Activated T-cell treated with anti-CD3 and anti-CD28 coated beads for 1 hour (primary cell): ENCODE results near the gene ACBD4.
A peak's percentile ranks its signal among the peaks of the same experiment; 100 is the strongest.

Experiments used
- DNase-seq: peaks from one replicate; pipeline ENCODE4 v3.0.0-alpha.2; 2020; ENCODE audit warnings: low read depth

ACBD4 gene

GRCh38 chr17:45155483-45155882, 20.0 kb downstream of the ACBD4 start:
- DNase-seq = no peak

- DNase-seq = no peak
Observed at GRCh38 chr17:45156242-45156641, 20.8 kb downstream of the ACBD4 start.

GRCh38 chr17:45160447-45161287, 25.2 kb downstream of the ACBD4 start:
- DNase-seq = peak; percentile 45

GRCh38 chr17:45161288-45162024, 26.0 kb downstream of the ACBD4 start, which contains the start of gene HEXIM2:
Gene HEXIM2, plus strand, starts transcription at chr17:45161875. Its CDS starts 919 bp downstream, at chr17:45162794.
- DNase-seq = peak; percentile 96

- no peak for DNase-seq
Observed at GRCh38 chr17:45162025-45162687, 26.7 kb downstream of the ACBD4 start.

- no peak for DNase-seq
Observed at GRCh38 chr17:45164734-45165269, 29.3 kb downstream of the ACBD4 start.

GRCh38 chr17:45168991-45169752, 33.7 kb downstream of the ACBD4 start:
- no peak for DNase-seq

GRCh38 chr17:45170280-45170930, 34.9 kb downstream of the ACBD4 start:
- no peak for DNase-seq

GRCh38 chr17:45170931-45171337, 35.4 kb downstream of the ACBD4 start:
- DNase-seq = no peak

- DNase-seq = no peak
Observed at GRCh38 chr17:45171338-45172231, 36.1 kb downstream of the ACBD4 start.

GRCh38 chr17:45172232-45172540, 36.7 kb downstream of the ACBD4 start:
- no peak for DNase-seq

- peak; percentile 38 for DNase-seq
Observed at GRCh38 chr17:45172541-45173286, 37.2 kb downstream of the ACBD4 start.

GRCh38 chr17:45175759-45176115, 40.2 kb downstream of the ACBD4 start:
- no peak for DNase-seq

- DNase-seq = no peak
Observed at GRCh38 chr17:45177563-45177962, 42.1 kb downstream of the ACBD4 start.

- DNase-seq = no peak
Observed at GRCh38 chr17:45184144-45184543, 48.7 kb downstream of the ACBD4 start.

GRCh38 chr17:45186801-45187354, 51.4 kb downstream of the ACBD4 start:
- DNase-seq = no peak

- DNase-seq = no peak
Observed at GRCh38 chr17:45189009-45189408, 53.5 kb downstream of the ACBD4 start.

- DNase-seq = no peak
Observed at GRCh38 chr17:45190503-45191255, 55.2 kb downstream of the ACBD4 start.
